Esophagus muscularis mucosa (tissue), 3 donors: ENCODE measurements around the gene FBXL4.

Experiments used
- POLR2A ChIP-seq: fragments of 450-650 bp; IDR thresholded peaks from one replicate; pipeline ENCODE4 v1.6.1; 2017; ENCODE audit warnings: antibody characterized with exemption, moderate library complexity, mild to moderate bottlenecking, low read depth
- POLR2AphosphoS5 ChIP-seq, 2 donors: sonication (generic); formaldehyde crosslinking; IDR thresholded peaks; one replicate each; pipeline ENCODE4 v1.6.1; 2017; ENCODE audit warnings: antibody characterized with exemption in 2 of 2
- TF ChIP-seq, protein P1 (sequence below), 3 experiments: fragments of 200-600 bp in 2 of 3; fragments of 450-650 bp in 1 of 3; sonication (generic) in 2 of 3; IDR thresholded peaks; one replicate each; pipeline ENCODE4 v1.5.1; 2017 to 2019; ENCODE audit warnings: antibody characterized with exemption in 3 of 3, mild to moderate bottlenecking in 2 of 3, moderate library complexity in 1 of 3

DNA sequence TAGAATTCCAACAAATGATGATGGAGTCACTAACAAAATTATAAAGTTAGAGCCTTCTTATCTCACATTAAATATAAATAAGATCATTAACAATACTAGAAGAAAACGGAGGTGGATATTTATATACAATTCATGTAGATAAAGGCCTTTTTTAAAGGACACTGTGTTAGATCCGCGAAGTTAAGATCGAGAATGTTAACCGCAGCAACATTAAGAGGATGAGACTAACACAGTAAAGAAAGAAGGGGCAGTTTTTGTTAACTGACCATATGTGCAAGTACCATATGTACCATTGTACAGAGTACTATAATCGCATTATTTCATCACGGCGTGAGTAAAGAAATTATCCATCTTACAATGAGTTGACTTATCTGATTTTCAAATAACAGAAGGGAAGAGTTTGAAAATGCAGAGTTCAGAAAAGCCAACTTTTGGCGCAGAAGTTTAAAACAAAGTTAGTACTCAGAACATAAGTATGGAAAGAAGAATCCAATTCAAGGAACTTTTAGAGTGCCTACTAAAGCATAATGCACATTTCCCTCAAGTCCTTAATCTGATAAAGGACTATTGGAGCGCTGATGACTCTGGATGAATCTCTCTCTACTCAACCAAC is 1.4 kb downstream of the FBXL4 start:
- TF ChIP-seq, protein P1, sequence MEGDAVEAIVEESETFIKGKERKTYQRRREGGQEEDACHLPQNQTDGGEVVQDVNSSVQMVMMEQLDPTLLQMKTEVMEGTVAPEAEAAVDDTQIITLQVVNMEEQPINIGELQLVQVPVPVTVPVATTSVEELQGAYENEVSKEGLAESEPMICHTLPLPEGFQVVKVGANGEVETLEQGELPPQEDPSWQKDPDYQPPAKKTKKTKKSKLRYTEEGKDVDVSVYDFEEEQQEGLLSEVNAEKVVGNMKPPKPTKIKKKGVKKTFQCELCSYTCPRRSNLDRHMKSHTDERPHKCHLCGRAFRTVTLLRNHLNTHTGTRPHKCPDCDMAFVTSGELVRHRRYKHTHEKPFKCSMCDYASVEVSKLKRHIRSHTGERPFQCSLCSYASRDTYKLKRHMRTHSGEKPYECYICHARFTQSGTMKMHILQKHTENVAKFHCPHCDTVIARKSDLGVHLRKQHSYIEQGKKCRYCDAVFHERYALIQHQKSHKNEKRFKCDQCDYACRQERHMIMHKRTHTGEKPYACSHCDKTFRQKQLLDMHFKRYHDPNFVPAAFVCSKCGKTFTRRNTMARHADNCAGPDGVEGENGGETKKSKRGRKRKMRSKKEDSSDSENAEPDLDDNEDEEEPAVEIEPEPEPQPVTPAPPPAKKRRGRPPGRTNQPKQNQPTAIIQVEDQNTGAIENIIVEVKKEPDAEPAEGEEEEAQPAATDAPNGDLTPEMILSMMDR (IDR thresholded peaks at IDR 0.05): no peak
- TF ChIP-seq POLR2A (no peak), POLR2AphosphoS5 (IDR thresholded peaks at IDR 0.05) (no peak)
